Panc1 (cell line): ENCODE measurements around the gene KCNC4.

Experiments
- CTCF ChIP-seq: fragments of 450-650 bp; IDR thresholded peaks from 2 replicates; pipeline ENCODE4 v1.5.1; 2017; ENCODE audit warnings: mild to moderate bottlenecking
- POLR2AphosphoS5 ChIP-seq: IDR thresholded peaks from 2 replicates; pipeline ENCODE4 v1.6.1; 2012; ENCODE audit warnings: mild to moderate bottlenecking, low read depth, low read length, moderate library complexity
- REST ChIP-seq, 2 experiments: IDR thresholded peaks; 2 replicates each; pipeline ENCODE4 v1.6.1; 2011 to 2012; ENCODE audit warnings: low read depth in 2 of 2, control low read depth in 1 of 2, low read length in 1 of 2, mild to moderate bottlenecking in 1 of 2, moderate library complexity in 1 of 2; ENCODE audit not compliant: insufficient read depth in 1 of 2

- TF ChIP-seq POLR2AphosphoS5: no peak
- TF ChIP-seq CTCF: no peak
- no peak for TF ChIP-seq REST (IDR thresholded peaks at IDR 0.05; ENCODE audit: insufficient read depth in 1 of 2, low read depth in 2 of 2, low read length in 1 of 2)
Observed at GRCh38 chr1:110255392-110255787, 45.3 kb downstream of the KCNC4 start.
